HFFc6 (cell line): Measurements from ENCODE around the gene ZNF385A. TPM values are rescaled to one million over a fixed set of nuclear protein-coding genes. Genes with fewer than 3 reads are reported as not detected.

Experiments
- DNase-seq: peaks from one replicate; pipeline ENCODE4 v3.0.0-alpha.2; 2018
- H3K27ac Mint-ChIP-seq: 2 replicates; pipeline ENCODE4 v1.8.0; 2020; ENCODE audit warnings: mild to moderate bottlenecking, mixed read lengths
- H3K27me3 Mint-ChIP-seq: 2 replicates; pipeline ENCODE4 v1.8.0; 2021; ENCODE audit warnings: mild to moderate bottlenecking, moderate library complexity, mixed read lengths; ENCODE audit not compliant: insufficient read depth
- H3K36me3 Mint-ChIP-seq: 2 replicates; pipeline ENCODE4 v1.8.0; 2021; ENCODE audit warnings: low read depth, mixed read lengths
- H3K4me1 Mint-ChIP-seq: 2 replicates; pipeline ENCODE4 v1.8.0; 2020; ENCODE audit warnings: low read depth, mixed read lengths
- H3K4me3 Mint-ChIP-seq: 2 replicates; pipeline ENCODE4 v1.8.0; 2020; ENCODE audit warnings: mild to moderate bottlenecking, moderate library complexity, mixed read lengths
- H3K9me3 Mint-ChIP-seq: 2 replicates; pipeline ENCODE4 v1.8.0; 2020; ENCODE audit warnings: mild to moderate bottlenecking, mixed read lengths
- total RNA-seq, 6 experiments: library from RNA; stranded (reverse); fragmentation: NEBNext Ultra II Directional; extraction: Animal tissue kit (Norgen Biotek cat#: 25700); gene quantifications; 2 replicates in 1 of 6; 3 replicates in 5 of 6; pipeline ENCODE4 v1.2.3, GENCODE V29; 2021
- TF ChIP-seq, protein P1 (sequence below): fragments of 200-600 bp; sonication (generic); IDR thresholded peaks from 2 replicates; pipeline ENCODE4 v1.5.0; 2021; ENCODE audit warnings: antibody characterized with exemption, mild to moderate bottlenecking

Gene ZNF385A
- total RNA-seq, 6 experiments from 2014 or later: 4.0 to 7.4 (median 6.1) TPM

- DNase-seq: peak; percentile 84
- H3K9me3 Mint-ChIP-seq: no peaks in the 10 kb centered on the region
- peak overlapping the region; percentile 89 for H3K27ac Mint-ChIP-seq
- peaks cover 84% of the 10 kb centered on the region for H3K4me1 Mint-ChIP-seq
- H3K4me3 Mint-ChIP-seq: peak overlapping the region; percentile 65
- H3K27me3 Mint-ChIP-seq: peaks cover 1% of the 10 kb centered on the region
- no peaks in the 10 kb centered on the region for H3K36me3 Mint-ChIP-seq
- TF ChIP-seq, protein P1, sequence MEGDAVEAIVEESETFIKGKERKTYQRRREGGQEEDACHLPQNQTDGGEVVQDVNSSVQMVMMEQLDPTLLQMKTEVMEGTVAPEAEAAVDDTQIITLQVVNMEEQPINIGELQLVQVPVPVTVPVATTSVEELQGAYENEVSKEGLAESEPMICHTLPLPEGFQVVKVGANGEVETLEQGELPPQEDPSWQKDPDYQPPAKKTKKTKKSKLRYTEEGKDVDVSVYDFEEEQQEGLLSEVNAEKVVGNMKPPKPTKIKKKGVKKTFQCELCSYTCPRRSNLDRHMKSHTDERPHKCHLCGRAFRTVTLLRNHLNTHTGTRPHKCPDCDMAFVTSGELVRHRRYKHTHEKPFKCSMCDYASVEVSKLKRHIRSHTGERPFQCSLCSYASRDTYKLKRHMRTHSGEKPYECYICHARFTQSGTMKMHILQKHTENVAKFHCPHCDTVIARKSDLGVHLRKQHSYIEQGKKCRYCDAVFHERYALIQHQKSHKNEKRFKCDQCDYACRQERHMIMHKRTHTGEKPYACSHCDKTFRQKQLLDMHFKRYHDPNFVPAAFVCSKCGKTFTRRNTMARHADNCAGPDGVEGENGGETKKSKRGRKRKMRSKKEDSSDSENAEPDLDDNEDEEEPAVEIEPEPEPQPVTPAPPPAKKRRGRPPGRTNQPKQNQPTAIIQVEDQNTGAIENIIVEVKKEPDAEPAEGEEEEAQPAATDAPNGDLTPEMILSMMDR: no peak
These were observed 43.8 kb upstream of the ZNF385A start for GRCh38 chr12:54428050-54429013.

DNA sequence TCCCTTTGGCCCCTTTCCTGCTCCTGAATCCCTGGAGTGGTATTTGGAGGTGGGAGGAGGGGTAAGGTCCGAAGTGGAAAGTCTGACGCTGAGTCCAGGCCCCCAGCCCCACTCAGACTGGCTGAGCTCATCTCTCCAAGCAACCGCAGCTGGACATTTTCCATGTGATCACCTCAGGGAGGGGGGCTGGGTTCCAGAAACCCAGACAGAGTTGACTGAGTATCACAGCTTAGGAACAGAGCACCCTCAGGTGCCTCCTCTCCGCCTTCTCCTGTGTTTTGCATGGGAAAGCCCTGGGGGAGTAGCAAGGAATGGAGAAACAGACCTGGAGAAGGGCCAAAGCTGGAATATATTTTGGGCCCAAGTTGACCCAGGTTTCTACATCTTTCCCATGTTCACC is 42.6 kb upstream of the ZNF385A start:
- TF ChIP-seq, protein P1: no peak
- Mint-ChIP-seq H3K27ac (peak overlapping the region; percentile 89; the same call in 1 of the 2 replicates), H3K36me3 (no peaks in the 10 kb centered on the region), H3K27me3 (peaks cover 1% of the 10 kb centered on the region), H3K4me3 (no peak overlapping the region), H3K9me3 (no peaks in the 10 kb centered on the region), H3K4me1 (peaks cover 89% of the 10 kb centered on the region)
- no peak for DNase-seq

GRCh38 chr12:54426690-54427089 is 42.2 kb upstream of the ZNF385A start:
- H3K27me3 Mint-ChIP-seq: peaks cover 1% of the 10 kb centered on the region
- no peaks in the 10 kb centered on the region for H3K9me3 Mint-ChIP-seq
- no peak overlapping the region for H3K27ac Mint-ChIP-seq
- H3K4me3 Mint-ChIP-seq: no peak overlapping the region
- DNase-seq: no peak
- no peaks in the 10 kb centered on the region for H3K36me3 Mint-ChIP-seq
- H3K4me1 Mint-ChIP-seq: peaks cover 89% of the 10 kb centered on the region
- TF ChIP-seq, protein P1: no peak

DNA sequence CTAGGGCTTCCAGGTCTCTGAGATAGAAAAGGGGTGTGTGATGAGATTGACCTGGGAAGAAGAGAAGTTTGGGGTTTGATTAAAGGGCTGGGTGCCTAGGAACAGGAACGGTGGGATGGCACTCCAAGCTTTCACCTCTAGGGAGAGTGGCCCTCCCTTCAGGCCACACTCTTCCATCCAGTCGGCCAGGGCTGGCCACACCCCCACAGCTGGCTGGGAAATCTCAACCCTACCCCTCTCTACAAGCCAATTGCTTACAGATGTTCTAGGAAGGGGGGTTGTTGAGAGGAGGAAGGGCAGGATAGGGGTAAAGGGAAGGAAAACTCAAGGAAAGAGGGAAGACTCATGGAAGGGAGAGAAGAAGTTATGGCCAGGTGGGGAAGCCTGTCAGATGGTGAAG is 41.2 kb upstream of the ZNF385A start:
- Mint-ChIP-seq H3K27me3 (peaks cover 1% of the 10 kb centered on the region), H3K4me3 (no peak overlapping the region), H3K27ac (no peak overlapping the region), H3K4me1 (peaks cover 89% of the 10 kb centered on the region), H3K9me3 (no peaks in the 10 kb centered on the region), H3K36me3 (no peaks in the 10 kb centered on the region)
- no peak for DNase-seq
- TF ChIP-seq, protein P1: no peak

- no peak for DNase-seq
- TF ChIP-seq, protein P1: no peak
- Mint-ChIP-seq H3K4me1 (peaks cover 94% of the 10 kb centered on the region), H3K9me3 (no peaks in the 10 kb centered on the region), H3K27me3 (peaks cover 1% of the 10 kb centered on the region; the same call in 1 of the 2 replicates), H3K4me3 (no peak overlapping the region), H3K27ac (peak overlapping the region; percentile 90), H3K36me3 (no peaks in the 10 kb centered on the region)
These were observed 39.7 kb upstream of the ZNF385A start for GRCh38 chr12:54424224-54424623.
